Liver (tissue), 10 donors: Measurements from ENCODE around the gene HLA-DRB5. TPM values are rescaled to one million over a fixed set of nuclear protein-coding genes. Genes with fewer than 3 reads are reported as not detected.
"Not testable (repeated sequence)": the region's sequence is repeated elsewhere in the genome, so short reads cannot be mapped to it uniquely, and the experiment has no call there.

ENCODE experiments used
- DNase-seq: peaks from one replicate; pipeline ENCODE4 v3.0.0-alpha.2; 2017; ENCODE audit warnings: low spot score
- H3K27ac ChIP-seq, 2 donors: one replicate each; pipeline ENCODE4 v1.7.0; 2013; ENCODE audit warnings: inconsistent platforms in 2 of 2, low read length in 2 of 2, control low read depth in 1 of 2, low read depth in 1 of 2, mild to moderate bottlenecking in 1 of 2
- H3K27me3 ChIP-seq, 4 donors: one replicate each; pipeline versions ENCODE4 v1.6.1 to v1.7.0; 2013; ENCODE audit warnings: low read length in 3 of 4, inconsistent platforms in 1 of 4, mild to moderate bottlenecking in 1 of 4, moderate library complexity in 1 of 4; ENCODE audit not compliant: control insufficient read depth in 4 of 4, insufficient read depth in 4 of 4
- H3K36me3 ChIP-seq, 4 donors: one replicate each; pipeline versions ENCODE4 v1.6.1 to v1.7.0; 2013; ENCODE audit warnings: low read length in 3 of 4, mild to moderate bottlenecking in 3 of 4, low read depth in 1 of 4, moderate library complexity in 1 of 4; ENCODE audit not compliant: control insufficient read depth in 4 of 4, insufficient read depth in 3 of 4
- H3K4me1 ChIP-seq, 4 donors: one replicate each; pipeline versions ENCODE4 v1.6.1 to v1.7.0; 2013; ENCODE audit warnings: low read length in 3 of 4, mild to moderate bottlenecking in 3 of 4, moderate library complexity in 1 of 4; ENCODE audit not compliant: control insufficient read depth in 4 of 4, insufficient read depth in 4 of 4
- H3K4me3 ChIP-seq, 3 donors: one replicate each; pipeline versions ENCODE4 v1.6.1 to v1.7.0; 2013; ENCODE audit warnings: low read length in 3 of 3, control low read depth in 1 of 3, low read depth in 1 of 3, mild to moderate bottlenecking in 1 of 3
- H3K9ac ChIP-seq, 2 donors: one replicate each; pipeline ENCODE4 v1.7.0; 2013; ENCODE audit warnings: low read length in 2 of 2, mild to moderate bottlenecking in 2 of 2, moderate library complexity in 2 of 2, control low read depth in 1 of 2, low read depth in 1 of 2
- H3K9me3 ChIP-seq, 4 donors: one replicate each; pipeline versions ENCODE4 v1.6.1 to v1.7.0; 2013; ENCODE audit warnings: low read length in 3 of 4; ENCODE audit not compliant: control insufficient read depth in 4 of 4
- FOXA2 ChIP-seq: IDR thresholded peaks from 2 replicates; pipeline ENCODE4 v1.6.1; 2016; ENCODE audit warnings: antibody characterized with exemption
- WGBS: extraction: QIAGEN DNeasy Blood & Tissue Kit; methylation state at CpG from one replicate; pipeline ENCODE4 v1.1.7; 2013; 5-methylcytosine and 5-hydroxymethylcytosine counted together
- polyA plus RNA-seq, 2 donors: library from polyadenylated mRNA; stranded (reverse) in 1 of 2; unstranded in 1 of 2; fragments of 200-250 nt in 1 of 2; fragments of >200 nt in 1 of 2; fragmentation: Nextera tagmentation in 1 of 2; extraction: Ambion mirVana in 1 of 2; gene quantifications; one replicate each; pipeline versions ENCODE4 v1.2.1 to v1.2.3, GENCODE V29; 2013 to 2015
- small RNA-seq: library from RNA; depleted of rRNA; stranded (forward); fragments of <200 nt; gene quantifications from one replicate; pipeline ENCODE3, GENCODE V24; 2014
- total RNA-seq, 2 donors: library from RNA; depleted of rRNA; stranded (reverse); fragments of >200 nt; gene quantifications; one replicate each; pipeline ENCODE4 v1.2.3, GENCODE V29; 2014
- donor health status: healthy.
- donor health status: healthy.
- donor health status: healthy.
- donor health status: healthy.
- donor health status: healthy.

The HLA-DRB5 gene
- total and polyA plus RNA-seq, 4 donors: 0.36 to 42.9 (median 2.8) TPM

GRCh38 chr6:32472781-32473375 is 57.2 kb downstream of the HLA-DRB5 start (continued):
- no peak for TF ChIP-seq FOXA2

GRCh38 chr6:32467743-32468503 is 62.2 kb downstream of the HLA-DRB5 start:
- DNase-seq, H3K9ac ChIP-seq, H3K4me1 ChIP-seq, H3K27ac ChIP-seq, H3K4me3 ChIP-seq, H3K27me3 ChIP-seq, H3K9me3 ChIP-seq, H3K36me3 ChIP-seq: not testable (repeated sequence)
- 68% methylated on average over 5 of the region's 5 CpGs for WGBS

Small RNAs within 50 kb of the gene (small RNA-seq; reads per million reads assigned to genes)
- gene RNU1-61P: not detected

Other genes with a start within 250 kb of the HLA-DRB5 start
- not detected for gene TSBP1, start 158.4 kb downstream of the HLA-DRB5 start, total RNA-seq
- not detected for gene TSBP1, start 158.4 kb downstream of the HLA-DRB5 start, polyA plus RNA-seq
- not detected for gene BTNL2, start 123.1 kb downstream of the HLA-DRB5 start, total RNA-seq
- not detected for gene BTNL2, start 123.1 kb downstream of the HLA-DRB5 start, polyA plus RNA-seq
- 10 to 100 TPM; 82.1 to 94.2 TPM for gene HLA-DRA, start 90.4 kb downstream of the HLA-DRB5 start, total RNA-seq
- gene HLA-DRA, start 90.4 kb downstream of the HLA-DRB5 start, polyA plus RNA-seq: 100 to 1,000 TPM in 1 of 2 donors, 10 to 100 TPM in 1; 53.4 to 145 TPM
- gene HLA-DRB1, start 59.6 kb upstream of the HLA-DRB5 start, total RNA-seq: 10 to 100 TPM; 37.0 to 46.1 TPM
- 10 to 100 TPM; 26.0 to 35.7 TPM for gene HLA-DRB1, start 59.6 kb upstream of the HLA-DRB5 start, polyA plus RNA-seq
- 10 to 100 TPM in 1 of 2 donors, 1 to 10 TPM in 1; 8.5 to 19.9 TPM for gene HLA-DQA1, start 107.1 kb upstream of the HLA-DRB5 start, total RNA-seq
- gene HLA-DQA1, start 107.1 kb upstream of the HLA-DRB5 start, polyA plus RNA-seq: 10 to 100 TPM in 1 of 2 donors, 1 to 10 TPM in 1; 2.1 to 10.2 TPM
- 10 to 100 TPM; 12.1 to 12.4 TPM for gene HLA-DQB1, start 136.4 kb upstream of the HLA-DRB5 start, total RNA-seq
- 1 to 10 TPM; 1.9 to 2.4 TPM for gene HLA-DQB1, start 136.4 kb upstream of the HLA-DRB5 start, polyA plus RNA-seq
- under 1 TPM in 1 of 2 donors, not detected in 1; 0.23 TPM for gene HLA-DQA2, start 211.1 kb upstream of the HLA-DRB5 start, total RNA-seq
- under 1 TPM; 0.16 to 0.32 TPM for gene HLA-DQA2, start 211.1 kb upstream of the HLA-DRB5 start, polyA plus RNA-seq
- gene HLA-DQB2, start 233.2 kb upstream of the HLA-DRB5 start, total RNA-seq: not detected
- gene HLA-DQB2, start 233.2 kb upstream of the HLA-DRB5 start, polyA plus RNA-seq: under 1 TPM in 1 of 2 donors, not detected in 1; 0.32 TPM